CD4-positive, alpha-beta T cell (primary cell): ENCODE measurements around the gene PTX4. TPM values are rescaled to one million over a fixed set of nuclear protein-coding genes. Genes with fewer than 3 reads are reported as not detected.

Source experiments
- ATAC-seq: fragments of 200-7000 bp; cut with Tn5 transposase; one replicate; pipeline ENCODE4 v1.10.0; 2022; ENCODE audit warnings: mild to moderate bottlenecking; ENCODE audit not compliant: poor library complexity
- CTCF ChIA-PET: fragments of 350-600 bp; sonication (Branson Sonifier 250); formaldehyde crosslinking; loops from one replicate; lab custom pipeline; 2021; ENCODE audit warnings: antibody characterized with exemption, inconsistent platforms; lab: Charles Lee
- POLR2A ChIA-PET: fragments of 350-600 bp; sonication (Branson Sonifier 250); formaldehyde crosslinking; loops from one replicate; lab custom pipeline; 2021; ENCODE audit warnings: antibody characterized with exemption, inconsistent platforms; lab: Charles Lee
- DNase-seq, 14 experiments: peaks; one replicate each; pipeline ENCODE4 v3.0.0-alpha.2; 2013 to 2020; ENCODE audit warnings: mixed read lengths in 2 of 14
- H3K27ac ChIP-seq, 2 donors: one replicate each; pipeline versions ENCODE4 v1.5.1 to v1.7.0; 2013; ENCODE audit warnings: low read length in 2 of 2, low read depth in 1 of 2, mild to moderate bottlenecking in 1 of 2
- H3K27me3 ChIP-seq, 2 experiments: 1 replicate in 1 of 2; 2 replicates in 1 of 2; pipeline versions ENCODE4 v1.6.1 to v1.7.0; 2013; ENCODE audit warnings: low read length in 2 of 2, control low read depth in 1 of 2, mild to moderate bottlenecking in 1 of 2, moderate library complexity in 1 of 2; ENCODE audit not compliant: insufficient read depth in 2 of 2, control insufficient read depth in 1 of 2
- H3K36me3 ChIP-seq: one replicate; pipeline ENCODE4 v1.6.1; 2013; ENCODE audit warnings: low read length, control low read depth; ENCODE audit not compliant: insufficient read depth
- H3K4me1 ChIP-seq: one replicate; pipeline ENCODE4 v1.6.1; 2013; ENCODE audit warnings: low read length, control low read depth; ENCODE audit not compliant: insufficient read depth
- H3K4me3 ChIP-seq: one replicate; pipeline ENCODE4 v1.5.1; 2013; ENCODE audit warnings: mild to moderate bottlenecking, low read length, moderate library complexity
- H3K9me3 ChIP-seq, 2 experiments: 1 replicate in 1 of 2; 2 replicates in 1 of 2; pipeline versions ENCODE4 v1.6.1 to v1.7.0; 2013; ENCODE audit warnings: low read length in 2 of 2, mild to moderate bottlenecking in 2 of 2, control low read depth in 1 of 2, moderate library complexity in 1 of 2; ENCODE audit not compliant: control insufficient read depth in 1 of 2, insufficient read depth in 1 of 2
- H3K27ac Mint-ChIP-seq: one replicate; pipeline ENCODE4 v1.8.0; 2020; ENCODE audit warnings: mixed read lengths
- H3K27me3 Mint-ChIP-seq: one replicate; pipeline ENCODE4 v1.8.0; 2021; ENCODE audit warnings: mixed read lengths
- H3K36me3 Mint-ChIP-seq: one replicate; pipeline ENCODE4 v1.8.0; 2021; ENCODE audit warnings: low read depth, mixed read lengths
- H3K4me1 Mint-ChIP-seq: one replicate; pipeline ENCODE4 v1.8.0; 2021; ENCODE audit warnings: low read depth, mixed read lengths
- H3K4me3 Mint-ChIP-seq: one replicate; pipeline ENCODE4 v1.8.0; 2020; ENCODE audit warnings: mild to moderate bottlenecking, mixed read lengths
- H3K9me3 Mint-ChIP-seq: one replicate; pipeline ENCODE4 v1.8.0; 2020; ENCODE audit warnings: mixed read lengths
- intact Hi-C, 2 experiments: fragments of 100-400 bp; cut with DNase I in 1 of 2; cut with micrococcal nuclease in 1 of 2; formaldehyde crosslinking; loops; one replicate each; pipeline versions ENCODE4 v1.15.1 to v1.9.0; 2023 to 2025; cut with DNase I, micrococcal nuclease
- total RNA-seq, 174 experiments: library from RNA in 2 of 174; stranded (reverse) in 2 of 174; gene quantifications; one replicate each; pipeline ENCODE4 v1.2.3 and lab custom pipeline; 2021 to 2026
- TF ChIP-seq, protein P1 (sequence below): fragments of 200-600 bp; IDR thresholded peaks from one replicate; pipeline ENCODE4 v1.8.0; 2022; ENCODE audit warnings: antibody characterized with exemption, mild to moderate bottlenecking

PTX4 gene
- total RNA-seq, 2 experiments from 2014 or later: not detected

DNA sequence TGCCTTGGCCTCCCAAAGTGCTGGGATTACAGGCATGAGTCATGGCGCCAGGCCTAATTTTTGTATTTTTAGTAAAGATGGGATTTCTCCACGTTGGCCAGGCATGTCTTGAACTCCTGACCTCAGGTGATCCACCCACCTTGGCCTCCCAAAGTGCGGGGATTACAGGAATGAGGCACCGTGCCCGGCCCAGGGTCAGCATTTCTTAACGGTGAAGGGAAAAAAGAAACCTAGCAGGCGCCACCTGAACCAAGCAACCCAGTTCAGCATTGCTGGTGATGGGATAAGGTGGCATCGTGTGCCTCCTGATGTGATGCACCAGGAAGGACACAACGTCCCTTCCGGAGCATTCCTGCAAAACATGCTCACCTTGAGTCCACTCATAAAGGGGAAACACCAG, 11.7 kb downstream of the PTX4 start:
- no peaks in the 10 kb centered on the region for H3K36me3 Mint-ChIP-seq
- H3K27me3 Mint-ChIP-seq: no peaks in the 10 kb centered on the region
- Histone ChIP-seq H3K27me3 (no peaks in the 10 kb centered on the region), H3K27ac (no peak overlapping the region), H3K4me1 (peaks cover 23% of the 10 kb centered on the region), H3K9me3 (no peaks in the 10 kb centered on the region), H3K4me3 (no peak overlapping the region), H3K36me3 (no peaks in the 10 kb centered on the region)
- ChIA-PET CTCF (no interaction called here), POLR2A (no interaction called here)
- no peaks in the 10 kb centered on the region for H3K9me3 Mint-ChIP-seq
- no peak overlapping the region for H3K27ac Mint-ChIP-seq
- TF ChIP-seq, protein P1, sequence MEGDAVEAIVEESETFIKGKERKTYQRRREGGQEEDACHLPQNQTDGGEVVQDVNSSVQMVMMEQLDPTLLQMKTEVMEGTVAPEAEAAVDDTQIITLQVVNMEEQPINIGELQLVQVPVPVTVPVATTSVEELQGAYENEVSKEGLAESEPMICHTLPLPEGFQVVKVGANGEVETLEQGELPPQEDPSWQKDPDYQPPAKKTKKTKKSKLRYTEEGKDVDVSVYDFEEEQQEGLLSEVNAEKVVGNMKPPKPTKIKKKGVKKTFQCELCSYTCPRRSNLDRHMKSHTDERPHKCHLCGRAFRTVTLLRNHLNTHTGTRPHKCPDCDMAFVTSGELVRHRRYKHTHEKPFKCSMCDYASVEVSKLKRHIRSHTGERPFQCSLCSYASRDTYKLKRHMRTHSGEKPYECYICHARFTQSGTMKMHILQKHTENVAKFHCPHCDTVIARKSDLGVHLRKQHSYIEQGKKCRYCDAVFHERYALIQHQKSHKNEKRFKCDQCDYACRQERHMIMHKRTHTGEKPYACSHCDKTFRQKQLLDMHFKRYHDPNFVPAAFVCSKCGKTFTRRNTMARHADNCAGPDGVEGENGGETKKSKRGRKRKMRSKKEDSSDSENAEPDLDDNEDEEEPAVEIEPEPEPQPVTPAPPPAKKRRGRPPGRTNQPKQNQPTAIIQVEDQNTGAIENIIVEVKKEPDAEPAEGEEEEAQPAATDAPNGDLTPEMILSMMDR: no peak
- ATAC-seq (no peak), DNase-seq (no peak)
- no peak overlapping the region for H3K4me3 Mint-ChIP-seq
- H3K4me1 Mint-ChIP-seq: peaks cover 23% of the 10 kb centered on the region
- intact Hi-C loops: loop anchor here (5.0 to 10.0 kb wide), 5 partner anchors 52 to 568 kb away; partner anchors contain the start of genes CRAMP1 (in 1 of the 2), IFT140 (in 1 of the 2), NTHL1 (in 1 of the 2) and TMEM204 (in 1 of the 2)

DNA sequence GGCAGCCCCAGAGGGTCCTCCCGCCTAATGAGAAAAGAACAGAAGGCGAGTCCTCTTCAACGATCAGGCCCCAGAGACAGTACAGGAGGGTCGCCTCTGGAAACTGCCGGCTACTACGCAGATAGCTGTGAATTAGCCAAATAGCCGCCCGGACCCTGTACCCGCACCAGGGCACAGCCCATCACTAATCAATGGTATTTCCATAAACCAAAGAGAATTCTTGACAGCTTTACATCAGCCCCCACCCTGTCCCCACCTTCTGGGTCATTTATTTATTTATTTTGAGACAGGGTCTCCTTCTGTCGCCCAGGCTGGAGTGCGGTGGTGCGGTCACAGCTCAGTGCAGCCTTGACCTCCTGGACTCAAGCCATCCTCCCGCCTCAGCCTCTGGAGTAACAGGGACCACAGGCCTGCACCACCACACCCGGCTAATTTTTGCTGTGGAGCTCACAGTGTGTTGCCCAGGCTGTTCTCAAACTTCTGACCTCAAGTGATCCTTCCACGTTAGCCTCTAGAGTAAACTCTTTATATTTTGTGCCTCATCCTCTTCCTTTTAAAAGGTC, 13.1 kb downstream of the PTX4 start:
- no peak for DNase-seq
- Mint-ChIP-seq H3K27ac (peak overlapping the region; percentile 89), H3K4me3 (peak overlapping the region; percentile 88), H3K27me3 (no peaks in the 10 kb centered on the region), H3K36me3 (no peaks in the 10 kb centered on the region), H3K4me1 (peaks cover 37% of the 10 kb centered on the region), H3K9me3 (no peaks in the 10 kb centered on the region)
- POLR2A ChIA-PET: interaction anchor here (0.8 to 1.3 kb wide), 3 partner anchors 17 to 58 kb away, joined by 3 to 4 read pairs (median 3); partner anchors contain the start of genes TELO2 and TMEM204
- no peaks in the 10 kb centered on the region for H3K36me3 ChIP-seq
- H3K9me3 ChIP-seq: no peaks in the 10 kb centered on the region
- TF ChIP-seq, protein P1: no peak
- H3K4me1 ChIP-seq: peaks cover 37% of the 10 kb centered on the region
- peak overlapping the region; percentile 62 for H3K4me3 ChIP-seq
- H3K27ac ChIP-seq: peak overlapping the region; percentile 72 to 84
- CTCF ChIA-PET: no interaction called here
- ATAC-seq: no peak
- no peaks in the 10 kb centered on the region for H3K27me3 ChIP-seq
- intact Hi-C loops: loop anchor here (1.0 to 10.0 kb wide), 9 partner anchors 17 to 569 kb away; partner anchors contain the start of genes TELO2 (in 2 of the 2), TMEM204 (in 2 of the 2), UQCC4 (in 2 of the 2) and CRAMP1 (in 1 of the 2)

DNA sequence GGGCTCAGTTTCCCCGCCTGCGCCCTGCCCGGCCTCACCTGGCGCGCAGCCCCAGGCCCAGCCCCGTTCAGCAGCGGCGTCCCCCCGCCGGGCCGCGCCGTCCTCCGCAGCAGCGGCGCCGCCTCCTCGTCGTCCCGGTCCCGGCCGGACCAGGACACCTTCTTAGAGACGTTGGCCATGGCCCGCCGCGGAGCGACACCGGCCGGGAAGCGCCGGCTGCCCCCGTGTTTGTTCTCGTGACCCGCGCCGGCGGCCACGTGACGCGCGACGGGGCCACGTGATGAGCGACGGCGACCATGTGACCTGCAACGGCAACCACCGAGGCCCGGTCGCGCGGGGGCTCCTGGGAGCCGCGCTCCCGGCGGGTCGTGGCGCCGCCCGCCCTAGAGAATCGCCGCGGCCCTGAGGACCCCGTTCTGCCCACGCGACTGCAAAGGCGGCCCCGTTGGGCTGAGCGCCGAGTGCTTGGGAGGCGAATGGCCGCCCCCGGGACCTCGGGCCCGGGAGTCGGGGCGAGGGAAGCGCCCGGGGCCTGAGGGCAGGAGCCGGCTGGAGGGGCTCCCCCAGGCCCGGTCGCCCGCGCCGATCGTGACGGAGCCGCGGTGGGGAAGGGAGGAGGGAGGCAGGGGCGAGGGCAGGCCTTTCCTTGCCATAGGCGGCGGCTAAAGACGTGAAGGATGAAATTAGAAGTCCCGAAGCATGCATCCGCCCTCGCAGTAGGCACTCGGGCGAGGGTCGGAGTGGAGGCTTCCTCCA, 13.8 kb downstream of the PTX4 start, which contains the start of gene CLCN7:
TSS of gene CLCN7 (minus strand) at position 233 of the 756 bp plus-strand sequence. CDS start at position 179, 54 bp downstream.
- TF ChIP-seq, protein P1: no peak
- Mint-ChIP-seq H3K4me3 (peak within 1 kb of the TSS; percentile 88), H3K9me3 (no peaks in the 10 kb centered on the region), H3K36me3 (no peaks in the 10 kb centered on the region), H3K4me1 (peaks cover 43% of the 10 kb centered on the region), H3K27me3 (no peaks in the 10 kb centered on the region), H3K27ac (peak within 1 kb of the TSS; percentile 89)
- Histone ChIP-seq H3K4me3 (peak within 1 kb of the TSS; percentile 62), H3K4me1 (peaks cover 41% of the 10 kb centered on the region), H3K27me3 (no peaks in the 10 kb centered on the region), H3K36me3 (no peaks in the 10 kb centered on the region), H3K9me3 (no peaks in the 10 kb centered on the region), H3K27ac (peak within 1 kb of the TSS; percentile 72 to 84)
- ATAC-seq: peak; percentile 87
- intact Hi-C loops: loop anchor here (1.0 to 10.0 kb wide), 9 partner anchors 18 to 570 kb away; partner anchors contain the start of genes TELO2 (in 2 of the 2), TMEM204 (in 2 of the 2), UQCC4 (in 2 of the 2) and CRAMP1 (in 1 of the 2)
- ChIA-PET CTCF (no interaction called here), POLR2A (interaction anchor here (0.8 to 1.3 kb wide), 2 partner anchors 18 to 59 kb away, joined by 3 to 4 read pairs; partner anchors contain the start of genes TELO2 and TMEM204)
- peak; percentile 70 to 94 (median 84) for DNase-seq
